Activated T-helper 1 cell treated with anti-CD3 and anti-CD28 coated beads, Interleukin-2, amount 50 U/mL, for 16 hours (primary cell): ENCODE measurements around the gene FRMD4B.

Source experiments
- DNase-seq, 2 donors: peaks; one replicate each; pipeline ENCODE4 v3.0.0-alpha.2; 2020; ENCODE audit warnings: low read depth in 1 of 2, low spot score in 1 of 2

FRMD4B gene

GRCh38 chr3:69178838-69179739 is 206.8 kb downstream of the FRMD4B start:
- no peak for DNase-seq

DNA sequence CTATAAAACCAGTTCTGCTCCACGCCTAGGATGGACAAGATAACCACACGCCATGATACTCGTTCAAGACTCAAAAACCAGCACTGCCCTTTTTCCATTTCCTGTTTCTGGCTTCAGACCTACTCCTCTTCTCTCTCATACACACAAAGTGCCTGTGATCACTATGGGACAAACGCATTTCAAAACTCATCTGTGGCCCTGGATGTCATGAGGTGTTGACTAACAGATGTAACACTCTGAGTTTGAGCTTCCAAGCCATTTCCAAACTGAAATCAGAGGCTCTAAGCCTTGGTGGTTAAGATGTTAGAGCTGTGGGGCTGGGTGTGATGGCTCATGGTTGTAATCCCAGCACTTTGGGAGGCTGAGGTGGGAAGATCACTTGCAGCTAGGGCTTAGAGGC is 207.8 kb downstream of the FRMD4B start:
- DNase-seq = no peak

- no peak for DNase-seq
Measured at GRCh38 chr3:69174871-69175737, 210.8 kb downstream of the FRMD4B start.

GRCh38 chr3:69174445-69174844 is 211.4 kb downstream of the FRMD4B start:
- no peak for DNase-seq

GRCh38 chr3:69172058-69172457 is 213.8 kb downstream of the FRMD4B start:
- no peak for DNase-seq

GRCh38 chr3:69166446-69166845 is 219.4 kb downstream of the FRMD4B start:
- no peak for DNase-seq

- DNase-seq = no peak
Measured at GRCh38 chr3:69165744-69166143, 220.1 kb downstream of the FRMD4B start.

DNA sequence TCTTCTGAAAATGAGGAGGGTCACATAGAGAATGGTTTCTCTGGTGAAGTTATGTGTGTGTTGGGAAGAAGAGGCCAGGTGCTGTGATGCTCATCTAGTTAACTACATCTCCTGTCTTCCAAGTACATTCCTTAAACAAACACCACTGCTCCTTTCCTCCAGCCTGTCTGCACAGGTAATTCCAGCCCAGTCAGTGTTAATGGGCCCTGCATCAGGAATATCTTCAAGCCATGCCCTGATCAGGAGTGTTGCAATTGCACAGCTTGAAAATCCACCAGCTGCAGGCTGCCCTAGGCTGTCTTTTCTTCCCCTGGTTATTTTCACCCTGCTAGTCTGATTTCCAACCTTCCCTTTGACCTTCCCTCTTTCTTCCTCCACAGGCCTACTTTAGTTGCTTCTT is 221.6 kb downstream of the FRMD4B start:
- no peak for DNase-seq

GRCh38 chr3:69162308-69162980 is 223.4 kb downstream of the FRMD4B start:
- no peak for DNase-seq

DNA sequence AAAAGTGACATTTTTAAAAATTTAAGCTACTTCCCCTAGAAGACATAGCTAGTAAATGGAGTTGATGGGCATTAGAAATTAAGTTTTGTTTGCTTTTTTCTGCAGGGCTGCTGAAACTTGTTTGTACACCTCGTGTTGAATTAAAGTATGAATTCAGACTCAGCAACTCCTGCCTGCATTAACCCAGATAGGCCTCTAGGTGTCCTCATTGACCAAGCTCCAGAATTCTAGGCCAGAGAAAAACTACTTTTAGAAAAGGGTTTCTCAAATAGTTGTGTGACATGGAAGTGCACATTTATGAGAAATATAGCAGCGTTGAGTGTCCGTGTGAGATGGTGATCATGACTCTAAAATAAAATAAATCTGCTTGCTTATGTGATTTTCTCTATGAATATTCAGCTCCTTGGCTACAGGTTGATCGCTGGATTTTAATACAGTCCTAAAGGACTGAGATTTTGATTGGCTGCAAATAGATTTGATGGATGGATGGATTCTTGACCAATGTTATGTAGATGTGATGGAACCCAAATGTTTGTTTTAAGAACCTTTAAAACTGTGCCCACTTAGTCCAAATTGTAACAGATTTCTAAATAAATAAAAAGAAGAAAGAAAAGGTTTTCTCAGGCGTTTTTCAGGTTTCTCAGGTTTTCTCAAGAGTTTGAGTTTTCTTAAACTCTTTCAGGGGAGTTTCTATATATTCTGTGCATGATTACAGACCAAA is 224.1 kb downstream of the FRMD4B start:
- DNase-seq = no peak

DNA sequence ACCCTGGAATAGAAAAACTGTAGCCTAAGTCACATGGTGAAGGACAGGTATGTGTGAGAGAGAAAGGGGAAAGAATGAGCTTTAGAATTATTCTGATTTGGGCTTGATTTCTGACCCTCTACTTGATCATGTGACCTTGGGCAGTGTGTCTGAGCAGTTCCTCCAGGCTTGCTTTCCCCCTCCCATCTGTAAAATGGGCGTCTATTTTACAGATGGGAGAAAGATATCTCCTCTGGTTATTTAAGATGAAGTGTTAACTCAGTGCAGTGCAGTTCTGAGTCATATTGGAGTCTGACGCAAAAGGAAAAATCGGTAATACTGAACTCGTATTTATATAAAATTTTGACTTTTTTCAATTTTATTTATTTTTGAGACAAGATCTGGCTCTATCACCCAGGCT is 225.4 kb downstream of the FRMD4B start:
- DNase-seq = no peak

GRCh38 chr3:69160107-69160506 is 225.8 kb downstream of the FRMD4B start:
- no peak for DNase-seq

GRCh38 chr3:69149586-69149985 is 236.3 kb downstream of the FRMD4B start:
- no peak for DNase-seq

DNA sequence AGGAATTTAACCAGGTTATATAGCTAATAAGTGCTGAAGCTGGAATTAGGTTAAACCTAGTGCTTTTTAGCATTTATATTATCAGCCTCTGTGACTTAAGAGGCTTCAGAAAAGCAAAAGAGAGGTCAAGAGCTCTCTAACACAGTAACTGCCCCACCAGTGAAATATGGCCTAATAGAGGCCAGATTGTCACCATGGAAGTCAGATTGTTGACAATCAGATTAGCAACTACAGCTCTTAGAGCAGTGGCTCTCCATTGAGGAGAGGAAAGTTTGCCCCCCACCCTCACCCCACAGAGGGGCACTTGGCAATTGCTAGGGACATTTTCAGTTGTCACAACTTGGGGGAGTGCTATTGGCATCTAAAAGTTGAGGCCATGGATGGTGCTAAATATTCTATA is 240.2 kb downstream of the FRMD4B start:
- no peak for DNase-seq

- DNase-seq = no peak
Measured at GRCh38 chr3:69144631-69145245, 241.2 kb downstream of the FRMD4B start.

DNA sequence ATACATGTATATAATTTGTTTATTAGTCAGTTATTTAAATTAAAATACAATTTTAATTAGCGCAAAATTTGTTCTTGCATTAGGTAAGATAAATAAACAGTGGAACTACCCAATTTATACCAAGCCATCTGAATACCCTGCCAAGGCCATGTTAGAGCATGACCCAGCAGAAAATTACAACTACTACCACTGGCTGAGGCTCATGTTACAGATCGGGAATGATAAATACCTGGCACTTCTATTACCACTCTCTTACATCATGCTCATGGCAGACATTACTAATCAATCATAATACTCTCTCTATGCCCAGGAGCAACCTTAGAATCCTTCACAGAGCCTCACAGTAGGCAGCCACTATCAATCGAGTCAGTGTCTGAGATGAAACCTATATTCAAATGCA is 242.3 kb downstream of the FRMD4B start:
- no peak for DNase-seq

- no peak for DNase-seq
Measured at GRCh38 chr3:69142797-69143454, 243.0 kb downstream of the FRMD4B start.

DNA sequence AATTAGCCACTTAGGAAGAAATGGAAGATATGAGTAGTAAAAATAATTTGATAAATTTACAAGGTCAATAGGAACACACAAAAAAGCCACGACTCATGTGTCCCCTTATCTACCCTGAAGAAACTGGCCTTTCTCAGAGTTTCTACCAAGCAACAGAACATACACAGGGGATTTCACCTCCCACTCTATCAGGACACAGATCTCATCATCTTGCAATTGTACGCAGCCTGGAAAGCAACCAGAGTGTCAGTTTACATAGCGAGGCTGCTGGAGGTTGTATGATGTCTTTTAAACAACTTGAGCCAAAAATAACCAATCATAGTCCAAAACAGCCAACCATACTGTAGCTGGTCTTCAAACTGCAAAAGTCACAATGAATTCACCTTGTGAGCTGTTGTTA is 243.8 kb downstream of the FRMD4B start:
- DNase-seq = no peak

- DNase-seq = no peak
Measured at GRCh38 chr3:69141313-69141712, 244.6 kb downstream of the FRMD4B start.

GRCh38 chr3:69137412-69137811 is 248.5 kb downstream of the FRMD4B start:
- DNase-seq = no peak
